SK-N-SH (cell line): ENCODE measurements around the gene SPIRE1. TPM values are rescaled to one million over a fixed set of nuclear protein-coding genes. Genes with fewer than 3 reads are reported as not detected.

ENCODE experiments used
- CTCF ChIA-PET: fragments of 300-600, 350-600 bp; formaldehyde crosslinking; extraction: SDS; loops from one replicate; lab custom pipeline; 2021; lab: Yijun Ruan, JAX
- POLR2A ChIA-PET: fragments of 350-600 bp; sonication (Branson Sonifier 250); formaldehyde crosslinking; extraction: SDS; loops from one replicate; lab custom pipeline; 2020; ENCODE audit warnings: antibody characterized with exemption, inconsistent platforms; lab: Yijun Ruan, JAX
- DNase-seq: peaks from one replicate; pipeline ENCODE4 v3.0.0; 2012
- H2AFZ ChIP-seq: fragments of 200-600 bp; sonication (generic); 2 replicates; pipeline ENCODE4 v1.8.1; 2016; ENCODE audit warnings: antibody characterized with exemption, mild to moderate bottlenecking, low read depth
- H3F3A ChIP-seq: fragments of 200-600 bp; sonication (generic); replicated peaks from 2 replicates; pipeline ENCODE3; 2016; ENCODE audit warnings: antibody characterized with exemption, mild to moderate bottlenecking; ENCODE audit not compliant: insufficient read depth
- H3K27ac ChIP-seq, 2 experiments: fragments of 200-500 bp in 1 of 2; fragments of 200-600 bp in 1 of 2; sonication (Bioruptor generic) in 1 of 2; sonication (generic), shearing (Covaris generic) in 1 of 2; 2 replicates each; pipeline versions ENCODE4 v1.5.1 to v1.6.1; 2014 to 2016; ENCODE audit warnings: low read depth in 2 of 2, inconsistent platforms in 1 of 2, low read length in 1 of 2, mild to moderate bottlenecking in 1 of 2, mixed read lengths in 1 of 2
- H3K27me3 ChIP-seq: fragments of 200-600 bp; sonication (generic), shearing (Covaris generic); 2 replicates; pipeline ENCODE4 v1.6.1; 2016; ENCODE audit warnings: mixed run types; ENCODE audit not compliant: insufficient read depth
- H3K36me3 ChIP-seq, 2 experiments: fragments of 200-500 bp in 1 of 2; fragments of 200-600 bp in 1 of 2; sonication (Bioruptor generic) in 1 of 2; sonication (generic) in 1 of 2; replicated peaks in 1 of 2; 2 replicates each; pipeline versions ENCODE3 to v1.5.1; 2014 to 2016; ENCODE audit warnings: low read length in 1 of 2, mild to moderate bottlenecking in 1 of 2; ENCODE audit not compliant: insufficient read depth in 2 of 2, control insufficient read depth in 1 of 2
- H3K4me1 ChIP-seq, 2 experiments: fragments of 200-500 bp in 1 of 2; fragments of 200-600 bp in 1 of 2; sonication (Bioruptor generic) in 1 of 2; sonication (generic), shearing (Covaris generic) in 1 of 2; 2 replicates each; pipeline versions ENCODE4 v1.5.1 to v1.6.1; 2014 to 2016; ENCODE audit warnings: low read depth in 1 of 2, low read length in 1 of 2, mixed run types in 1 of 2; ENCODE audit not compliant: insufficient read depth in 2 of 2, control insufficient read depth in 1 of 2
- H3K4me2 ChIP-seq: fragments of 200-600 bp; sonication (generic), shearing (Covaris generic); 2 replicates; pipeline ENCODE4 v1.6.1; 2017; ENCODE audit warnings: mixed run types
- H3K4me3 ChIP-seq, 2 experiments: fragments of 200-500 bp in 1 of 2; fragments of 200-600 bp in 1 of 2; sonication (Bioruptor generic) in 1 of 2; sonication (generic), shearing (Covaris generic) in 1 of 2; 2 replicates each; pipeline versions ENCODE4 v1.5.1 to v1.8.1; 2014 to 2016; ENCODE audit warnings: low read depth in 2 of 2, inconsistent platforms in 1 of 2, low read length in 1 of 2, mild to moderate bottlenecking in 1 of 2, mixed read lengths in 1 of 2, moderate library complexity in 1 of 2
- H3K79me2 ChIP-seq: fragments of 200-600 bp; sonication (generic); 2 replicates; pipeline ENCODE4 v1.8.1; 2017; ENCODE audit warnings: mild to moderate bottlenecking; ENCODE audit not compliant: insufficient read depth
- H3K9ac ChIP-seq: fragments of 200-600 bp; sonication (generic); 2 replicates; pipeline ENCODE4 v1.6.1; 2017; ENCODE audit warnings: mixed run types
- H3K9me2 ChIP-seq: fragments of 200-600 bp; sonication (generic); 2 replicates; pipeline ENCODE4 v1.6.1; 2017; ENCODE audit warnings: mixed run types
- H3K9me3 ChIP-seq: fragments of 200-600 bp; sonication (generic); 2 replicates; pipeline ENCODE4 v1.6.1; 2017; ENCODE audit warnings: mixed run types, mild to moderate bottlenecking, moderate library complexity
- H4K20me1 ChIP-seq: fragments of 200-600 bp; sonication (generic); 2 replicates; pipeline ENCODE4 v1.6.1; 2017; ENCODE audit warnings: mild to moderate bottlenecking, mixed run types; ENCODE audit not compliant: insufficient read depth
- ELF1 ChIP-seq: IDR thresholded peaks from 2 replicates; pipeline ENCODE4 v1.4.0; 2012
- EP300 ChIP-seq, 2 experiments: IDR thresholded peaks; 2 replicates each; pipeline versions ENCODE4 v1.4.0 to v1.6.1; 2012; ENCODE audit warnings: borderline replicate concordance in 1 of 2, low read depth in 1 of 2, low read length in 1 of 2
- EZH2phosphoT487 ChIP-seq: fragments of 200-600 bp; sonication (generic); IDR thresholded peaks from 2 replicates; pipeline ENCODE4 v1.6.1; 2017; ENCODE audit warnings: low read depth, mixed run types, mild to moderate bottlenecking, antibody characterized with exemption, moderate library complexity, borderline replicate concordance
- FOSL2 ChIP-seq: IDR thresholded peaks from 2 replicates; pipeline ENCODE4 v1.4.0; 2012; ENCODE audit warnings: low read depth, mild to moderate bottlenecking, moderate library complexity, borderline replicate concordance
- GABPA ChIP-seq: IDR thresholded peaks from 2 replicates; pipeline ENCODE4 v1.4.0; 2012; ENCODE audit warnings: low read depth, mild to moderate bottlenecking
- GATA2 ChIP-seq: sonication (generic); formaldehyde crosslinking; IDR thresholded peaks from 2 replicates; pipeline ENCODE4 v1.5.0; 2020; ENCODE audit warnings: mild to moderate bottlenecking, missing genetic modification reagents
- MEF2A ChIP-seq: IDR thresholded peaks from 2 replicates; pipeline ENCODE4 v1.4.0; 2012; ENCODE audit warnings: low read depth, borderline replicate concordance
- POLR2AphosphoS5 ChIP-seq: IDR thresholded peaks from 2 replicates; pipeline ENCODE4 v1.6.1; 2012; ENCODE audit warnings: low read depth, low read length
- RFX5 ChIP-seq: IDR thresholded peaks from 2 replicates; pipeline ENCODE4 v1.6.1; 2012; ENCODE audit warnings: mild to moderate bottlenecking, improper control_type of control experiment, low read length
- SIN3A ChIP-seq: IDR thresholded peaks from 2 replicates; pipeline ENCODE4 v1.6.1; 2012; ENCODE audit warnings: low read depth, mild to moderate bottlenecking, low read length, moderate library complexity, borderline replicate concordance
- SMC3 ChIP-seq: IDR thresholded peaks from 2 replicates; pipeline ENCODE4 v1.6.1; 2012; ENCODE audit warnings: low read depth, low read length, improper control_type of control experiment
- TEAD4 ChIP-seq: IDR thresholded peaks from 2 replicates; pipeline ENCODE4 v1.4.0; 2012; ENCODE audit warnings: mild to moderate bottlenecking, borderline replicate concordance; ENCODE audit not compliant: insufficient read depth
- YY1 ChIP-seq: IDR thresholded peaks from 2 replicates; pipeline ENCODE4 v1.4.0; 2012; ENCODE audit warnings: low read depth, mild to moderate bottlenecking
- WGBS: methylation state at CpG from one replicate; pipeline ENCODE4 v1.1.6; 2017; ENCODE audit warnings: low lambda C conversion rate; 5-methylcytosine and 5-hydroxymethylcytosine counted together
- polyA plus RNA-seq, 3 experiments: library from polyadenylated mRNA; depleted of rRNA; stranded (reverse); fragments of >200 nt; gene quantifications; 2 replicates each; pipeline ENCODE4 v1.2.3, GENCODE V29; 2012
- TF ChIP-seq, protein P1 (sequence below): IDR thresholded peaks from 2 replicates; pipeline ENCODE4; 2012
- TF ChIP-seq, protein P2 (sequence below): fragments of 150-350 bp; IDR thresholded peaks from 2 replicates; pipeline ENCODE4 v1.6.1; 2017; ENCODE audit warnings: antibody characterized with exemption, low read length, low read depth, borderline replicate concordance
- TF ChIP-seq, protein P3 (sequence below): fragments of 150-350 bp; IDR thresholded peaks from 2 replicates; pipeline ENCODE4 v1.6.1; 2016; ENCODE audit warnings: mild to moderate bottlenecking, low read depth, low read length
- TF ChIP-seq, protein P4 (sequence below): IDR thresholded peaks from 2 replicates; pipeline ENCODE4 v1.4.0; 2012; ENCODE audit warnings: low read depth
- TF ChIP-seq, protein P5 (sequence below): IDR thresholded peaks from 2 replicates; pipeline ENCODE4 v1.6.1; 2012; ENCODE audit warnings: mild to moderate bottlenecking, low read depth, low read length, moderate library complexity

SPIRE1 gene
- polyA plus RNA-seq, 1 of the 3 experiments (the other 2 are of a cell fraction) = 6.7 TPM

DNA sequence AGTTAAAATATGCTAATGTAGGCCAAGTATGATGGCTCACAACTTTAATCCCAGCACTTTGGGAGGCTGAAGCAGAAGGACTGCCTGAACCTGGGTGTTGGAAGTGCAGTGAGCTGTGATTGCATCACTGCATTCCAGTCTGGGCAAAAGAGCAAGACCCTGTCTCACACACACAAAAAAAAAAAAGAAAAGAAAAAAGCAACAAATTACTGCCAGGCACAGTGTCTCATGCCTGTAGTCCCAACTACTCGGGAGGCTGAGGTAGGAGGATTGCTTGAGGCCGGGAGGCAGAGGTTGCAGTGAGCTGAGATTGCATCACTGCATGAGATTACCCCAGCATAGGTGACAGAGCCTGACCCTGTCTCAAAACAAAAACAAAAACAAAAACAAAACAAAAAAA, 139.6 kb downstream of the SPIRE1 start:
- peaks cover 0 to 11% of the 10 kb centered on the region in 2 experiments; a peak in 1 of 4 replicates for H3K4me1 ChIP-seq
- POLR2A ChIA-PET = no interaction called here
- H3K79me2 ChIP-seq = peaks cover 18% of the 10 kb centered on the region; the same call in 1 of the 2 replicates
- H3K9me2 ChIP-seq = no peaks in the 10 kb centered on the region
- H3F3A ChIP-seq = peaks cover 7% of the 10 kb centered on the region
- CTCF ChIA-PET = interaction anchor here (1.0 kb wide), 1 partner anchor 28 kb away, joined by 3 read pairs; no protein-coding TSS in a partner anchor
- no peak for DNase-seq
- no peaks in the 10 kb centered on the region for H3K36me3 ChIP-seq
- H4K20me1 ChIP-seq = no peaks in the 10 kb centered on the region
- H3K27ac ChIP-seq = no peak overlapping the region
- H3K9ac ChIP-seq = no peak overlapping the region
- H2AFZ ChIP-seq = no peak overlapping the region
- H3K27me3 ChIP-seq = no peaks in the 10 kb centered on the region
- H3K4me3 ChIP-seq = no peak overlapping the region
- WGBS = 93% methylated on average over 2 of the region's 2 CpGs
- H3K9me3 ChIP-seq = no peaks in the 10 kb centered on the region
- no peak overlapping the region for H3K4me2 ChIP-seq
- TF ChIP-seq SMC3 = no peak
- TF ChIP-seq, protein P1, sequence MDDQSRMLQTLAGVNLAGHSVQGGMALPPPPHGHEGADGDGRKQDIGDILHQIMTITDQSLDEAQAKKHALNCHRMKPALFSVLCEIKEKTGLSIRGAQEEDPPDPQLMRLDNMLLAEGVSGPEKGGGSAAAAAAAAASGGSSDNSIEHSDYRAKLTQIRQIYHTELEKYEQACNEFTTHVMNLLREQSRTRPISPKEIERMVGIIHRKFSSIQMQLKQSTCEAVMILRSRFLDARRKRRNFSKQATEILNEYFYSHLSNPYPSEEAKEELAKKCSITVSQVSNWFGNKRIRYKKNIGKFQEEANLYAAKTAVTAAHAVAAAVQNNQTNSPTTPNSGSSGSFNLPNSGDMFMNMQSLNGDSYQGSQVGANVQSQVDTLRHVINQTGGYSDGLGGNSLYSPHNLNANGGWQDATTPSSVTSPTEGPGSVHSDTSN = no peak
- no peak for TF ChIP-seq MEF2A
- TF ChIP-seq ELF1 = no peak
- no peak for TF ChIP-seq YY1
- TF ChIP-seq, protein P2, sequence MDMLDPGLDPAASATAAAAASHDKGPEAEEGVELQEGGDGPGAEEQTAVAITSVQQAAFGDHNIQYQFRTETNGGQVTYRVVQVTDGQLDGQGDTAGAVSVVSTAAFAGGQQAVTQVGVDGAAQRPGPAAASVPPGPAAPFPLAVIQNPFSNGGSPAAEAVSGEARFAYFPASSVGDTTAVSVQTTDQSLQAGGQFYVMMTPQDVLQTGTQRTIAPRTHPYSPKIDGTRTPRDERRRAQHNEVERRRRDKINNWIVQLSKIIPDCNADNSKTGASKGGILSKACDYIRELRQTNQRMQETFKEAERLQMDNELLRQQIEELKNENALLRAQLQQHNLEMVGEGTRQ = no peak
- TF ChIP-seq GABPA = no peak
- no peak for TF ChIP-seq SIN3A

DNA sequence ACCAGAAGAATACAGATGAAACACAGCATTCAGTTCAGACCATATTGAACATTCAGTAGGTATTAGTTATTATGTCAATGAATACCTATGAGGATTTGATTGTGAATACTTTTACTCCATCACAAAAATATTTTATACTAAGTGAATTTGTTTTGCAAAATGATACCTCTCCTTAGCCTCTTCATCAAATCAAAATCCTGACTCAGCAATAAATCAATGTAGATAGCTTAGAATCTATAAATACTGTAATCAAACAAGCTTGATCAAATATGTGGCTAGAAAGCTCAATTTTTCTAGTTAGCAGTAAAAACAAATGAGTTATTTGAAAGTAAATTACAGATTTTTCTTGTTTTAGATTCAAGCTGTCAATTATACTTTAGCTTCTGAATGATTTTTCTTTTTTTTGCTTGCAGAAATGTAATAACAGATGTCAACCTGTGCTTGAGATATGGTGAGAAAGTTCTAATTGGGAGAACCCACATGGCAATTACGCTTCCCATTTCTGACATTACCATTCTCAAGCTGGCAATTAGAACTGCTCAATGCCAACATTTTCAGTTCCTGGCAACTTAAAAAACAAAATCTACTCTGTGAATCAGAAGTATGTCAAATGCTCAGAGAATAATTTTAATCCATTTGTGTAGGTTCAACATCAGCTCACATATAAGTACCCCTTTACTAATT, 140.6 kb downstream of the SPIRE1 start:
- no peaks in the 10 kb centered on the region for H3K27me3 ChIP-seq
- no peak for DNase-seq
- H3K27ac ChIP-seq = no peak overlapping the region
- peaks cover 18% of the 10 kb centered on the region; the same call in 1 of the 2 replicates for H3K79me2 ChIP-seq
- no peak overlapping the region for H3K4me2 ChIP-seq
- no peak overlapping the region for H3K9ac ChIP-seq
- H3K9me3 ChIP-seq = no peaks in the 10 kb centered on the region
- CTCF ChIA-PET = interaction anchor here (0.7 kb wide), 2 partner anchors 13 to 27 kb away, joined by 3 to 5 read pairs; no protein-coding TSS in a partner anchor
- H3K4me1 ChIP-seq = peaks cover 0 to 11% of the 10 kb centered on the region in 2 experiments; a peak in 1 of 4 replicates
- peaks cover 7% of the 10 kb centered on the region for H3F3A ChIP-seq
- no peak overlapping the region for H2AFZ ChIP-seq
- no peaks in the 10 kb centered on the region for H4K20me1 ChIP-seq
- 84% methylated on average over 1 of the region's 1 CpG for WGBS
- H3K36me3 ChIP-seq = no peaks in the 10 kb centered on the region
- POLR2A ChIA-PET = no interaction called here
- H3K4me3 ChIP-seq = no peak overlapping the region
- no peaks in the 10 kb centered on the region for H3K9me2 ChIP-seq
- TF ChIP-seq ELF1 (no peak), POLR2AphosphoS5 (no peak), GATA2 (CRISPR knock-in tag) (no peak), FOSL2 (no peak), TEAD4 (no peak), GABPA (no peak), MEF2A (no peak), EZH2phosphoT487 (no peak), EP300 (IDR thresholded peaks at IDR 0.05; ENCODE audit: borderline replicate concordance in 1 of 2, low read depth in 1 of 2, low read length in 1 of 2) (no peak), SIN3A (no peak), RFX5 (no peak)
- TF ChIP-seq, protein P3, sequence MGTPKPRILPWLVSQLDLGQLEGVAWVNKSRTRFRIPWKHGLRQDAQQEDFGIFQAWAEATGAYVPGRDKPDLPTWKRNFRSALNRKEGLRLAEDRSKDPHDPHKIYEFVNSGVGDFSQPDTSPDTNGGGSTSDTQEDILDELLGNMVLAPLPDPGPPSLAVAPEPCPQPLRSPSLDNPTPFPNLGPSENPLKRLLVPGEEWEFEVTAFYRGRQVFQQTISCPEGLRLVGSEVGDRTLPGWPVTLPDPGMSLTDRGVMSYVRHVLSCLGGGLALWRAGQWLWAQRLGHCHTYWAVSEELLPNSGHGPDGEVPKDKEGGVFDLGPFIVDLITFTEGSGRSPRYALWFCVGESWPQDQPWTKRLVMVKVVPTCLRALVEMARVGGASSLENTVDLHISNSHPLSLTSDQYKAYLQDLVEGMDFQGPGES = no peak
- TF ChIP-seq, protein P4, sequence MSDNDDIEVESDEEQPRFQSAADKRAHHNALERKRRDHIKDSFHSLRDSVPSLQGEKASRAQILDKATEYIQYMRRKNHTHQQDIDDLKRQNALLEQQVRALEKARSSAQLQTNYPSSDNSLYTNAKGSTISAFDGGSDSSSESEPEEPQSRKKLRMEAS = no peak
- TF ChIP-seq, protein P5, sequence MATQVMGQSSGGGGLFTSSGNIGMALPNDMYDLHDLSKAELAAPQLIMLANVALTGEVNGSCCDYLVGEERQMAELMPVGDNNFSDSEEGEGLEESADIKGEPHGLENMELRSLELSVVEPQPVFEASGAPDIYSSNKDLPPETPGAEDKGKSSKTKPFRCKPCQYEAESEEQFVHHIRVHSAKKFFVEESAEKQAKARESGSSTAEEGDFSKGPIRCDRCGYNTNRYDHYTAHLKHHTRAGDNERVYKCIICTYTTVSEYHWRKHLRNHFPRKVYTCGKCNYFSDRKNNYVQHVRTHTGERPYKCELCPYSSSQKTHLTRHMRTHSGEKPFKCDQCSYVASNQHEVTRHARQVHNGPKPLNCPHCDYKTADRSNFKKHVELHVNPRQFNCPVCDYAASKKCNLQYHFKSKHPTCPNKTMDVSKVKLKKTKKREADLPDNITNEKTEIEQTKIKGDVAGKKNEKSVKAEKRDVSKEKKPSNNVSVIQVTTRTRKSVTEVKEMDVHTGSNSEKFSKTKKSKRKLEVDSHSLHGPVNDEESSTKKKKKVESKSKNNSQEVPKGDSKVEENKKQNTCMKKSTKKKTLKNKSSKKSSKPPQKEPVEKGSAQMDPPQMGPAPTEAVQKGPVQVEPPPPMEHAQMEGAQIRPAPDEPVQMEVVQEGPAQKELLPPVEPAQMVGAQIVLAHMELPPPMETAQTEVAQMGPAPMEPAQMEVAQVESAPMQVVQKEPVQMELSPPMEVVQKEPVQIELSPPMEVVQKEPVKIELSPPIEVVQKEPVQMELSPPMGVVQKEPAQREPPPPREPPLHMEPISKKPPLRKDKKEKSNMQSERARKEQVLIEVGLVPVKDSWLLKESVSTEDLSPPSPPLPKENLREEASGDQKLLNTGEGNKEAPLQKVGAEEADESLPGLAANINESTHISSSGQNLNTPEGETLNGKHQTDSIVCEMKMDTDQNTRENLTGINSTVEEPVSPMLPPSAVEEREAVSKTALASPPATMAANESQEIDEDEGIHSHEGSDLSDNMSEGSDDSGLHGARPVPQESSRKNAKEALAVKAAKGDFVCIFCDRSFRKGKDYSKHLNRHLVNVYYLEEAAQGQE = no peak
